Erythroblast (primary cell): Measurements from ENCODE around the gene UQCRH.

Experiments
- GATA1 ChIP-seq: IDR thresholded peaks from 2 replicates; pipeline ENCODE4 v1.6.1; 2011; ENCODE audit warnings: low read depth, mild to moderate bottlenecking, control low read depth, low read length, moderate library complexity
- POLR2A ChIP-seq: IDR thresholded peaks from 2 replicates; pipeline ENCODE4 v1.6.1; 2011; ENCODE audit warnings: mild to moderate bottlenecking, low read length

DNA sequence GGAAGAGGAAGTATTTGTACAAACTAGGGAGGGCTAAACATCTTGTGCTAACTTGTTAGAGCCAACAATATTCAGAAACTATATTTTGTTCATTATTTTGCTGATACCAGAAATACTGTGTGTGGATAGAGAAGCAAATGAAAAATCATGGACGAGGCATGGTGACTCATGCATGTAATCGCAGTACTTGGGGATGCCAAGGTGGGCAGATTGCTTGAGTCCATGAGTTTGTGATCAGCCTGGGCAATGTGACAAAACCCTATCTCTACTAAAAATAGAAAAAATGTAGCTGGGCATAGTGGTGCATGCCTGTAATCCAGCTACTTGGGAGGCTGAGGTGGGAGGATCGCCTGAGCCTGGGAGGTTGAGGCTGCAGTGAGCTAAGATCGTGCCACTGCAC is 13.5 kb upstream of the UQCRH start:
- TF ChIP-seq POLR2A (no peak), GATA1 (no peak)
